ENCODE measurements around the gene SPART.

The SPART gene

DNA sequence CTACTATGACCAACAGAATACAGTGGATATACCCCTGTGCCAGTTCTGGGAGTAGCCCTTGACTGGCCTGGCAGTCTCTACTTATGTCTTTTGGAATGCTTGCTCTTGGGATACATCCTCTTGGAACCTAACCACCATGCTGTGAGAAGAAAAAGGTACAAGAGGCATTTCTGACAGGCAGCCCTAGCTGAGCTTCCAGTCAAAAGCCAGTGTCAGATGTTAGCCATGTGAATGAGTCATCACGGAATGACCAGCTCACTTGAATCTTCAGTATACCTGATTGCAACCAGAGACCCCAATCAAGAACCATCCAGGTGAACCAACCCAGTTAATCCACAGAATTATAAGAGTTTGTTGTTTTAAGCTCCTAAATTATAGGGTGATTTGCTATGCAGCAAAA lies 52.7 kb downstream of the SPART start:
- no peak for DNase-seq (ENCODE audit: low spot score)
- TF ChIP-seq, protein P1, sequence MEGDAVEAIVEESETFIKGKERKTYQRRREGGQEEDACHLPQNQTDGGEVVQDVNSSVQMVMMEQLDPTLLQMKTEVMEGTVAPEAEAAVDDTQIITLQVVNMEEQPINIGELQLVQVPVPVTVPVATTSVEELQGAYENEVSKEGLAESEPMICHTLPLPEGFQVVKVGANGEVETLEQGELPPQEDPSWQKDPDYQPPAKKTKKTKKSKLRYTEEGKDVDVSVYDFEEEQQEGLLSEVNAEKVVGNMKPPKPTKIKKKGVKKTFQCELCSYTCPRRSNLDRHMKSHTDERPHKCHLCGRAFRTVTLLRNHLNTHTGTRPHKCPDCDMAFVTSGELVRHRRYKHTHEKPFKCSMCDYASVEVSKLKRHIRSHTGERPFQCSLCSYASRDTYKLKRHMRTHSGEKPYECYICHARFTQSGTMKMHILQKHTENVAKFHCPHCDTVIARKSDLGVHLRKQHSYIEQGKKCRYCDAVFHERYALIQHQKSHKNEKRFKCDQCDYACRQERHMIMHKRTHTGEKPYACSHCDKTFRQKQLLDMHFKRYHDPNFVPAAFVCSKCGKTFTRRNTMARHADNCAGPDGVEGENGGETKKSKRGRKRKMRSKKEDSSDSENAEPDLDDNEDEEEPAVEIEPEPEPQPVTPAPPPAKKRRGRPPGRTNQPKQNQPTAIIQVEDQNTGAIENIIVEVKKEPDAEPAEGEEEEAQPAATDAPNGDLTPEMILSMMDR (IDR thresholded peaks at IDR 0.05; ENCODE audit: extremely low read depth, missing control alignments), result no peak

DNA sequence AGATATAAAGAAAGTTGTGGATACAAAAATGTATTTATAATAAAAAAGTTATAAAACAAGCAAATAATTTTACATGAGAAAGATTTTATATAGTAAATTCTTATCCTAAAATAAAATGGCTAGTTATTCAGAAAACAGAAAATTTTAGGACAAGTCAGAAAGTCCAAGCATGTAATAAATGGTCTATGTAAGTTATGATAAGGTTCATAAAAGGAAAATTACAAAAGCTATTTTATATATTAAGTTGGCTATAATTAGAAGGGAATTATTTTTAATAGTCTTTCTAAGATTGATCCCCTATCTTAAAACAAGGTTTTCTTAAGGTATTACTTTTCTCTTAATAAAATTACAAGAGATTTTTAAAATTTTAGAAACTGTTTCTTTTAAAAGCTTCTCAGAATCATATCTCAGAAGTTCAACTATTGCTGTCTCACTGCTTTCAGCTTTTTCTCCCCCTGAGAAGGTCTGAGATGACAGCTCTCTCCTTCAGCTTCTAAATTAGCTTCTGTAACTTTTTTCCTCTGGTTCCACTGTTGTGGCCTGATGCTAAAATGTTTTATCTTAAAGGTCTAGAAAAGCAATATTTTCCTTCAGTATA lies 57.3 kb downstream of the SPART start:
- DNase-seq (ENCODE audit: low spot score), result no peak
- TF ChIP-seq, protein P1 (IDR thresholded peaks at IDR 0.05; ENCODE audit: extremely low read depth, missing control alignments), result no peak

- TF ChIP-seq, protein P1 (IDR thresholded peaks at IDR 0.05; ENCODE audit: extremely low read depth, missing control alignments), result no peak
- no peak for DNase-seq (ENCODE audit: low spot score)
Observed at GRCh38 chr13:36286006-36286405, 60.2 kb downstream of the SPART start.

DNA sequence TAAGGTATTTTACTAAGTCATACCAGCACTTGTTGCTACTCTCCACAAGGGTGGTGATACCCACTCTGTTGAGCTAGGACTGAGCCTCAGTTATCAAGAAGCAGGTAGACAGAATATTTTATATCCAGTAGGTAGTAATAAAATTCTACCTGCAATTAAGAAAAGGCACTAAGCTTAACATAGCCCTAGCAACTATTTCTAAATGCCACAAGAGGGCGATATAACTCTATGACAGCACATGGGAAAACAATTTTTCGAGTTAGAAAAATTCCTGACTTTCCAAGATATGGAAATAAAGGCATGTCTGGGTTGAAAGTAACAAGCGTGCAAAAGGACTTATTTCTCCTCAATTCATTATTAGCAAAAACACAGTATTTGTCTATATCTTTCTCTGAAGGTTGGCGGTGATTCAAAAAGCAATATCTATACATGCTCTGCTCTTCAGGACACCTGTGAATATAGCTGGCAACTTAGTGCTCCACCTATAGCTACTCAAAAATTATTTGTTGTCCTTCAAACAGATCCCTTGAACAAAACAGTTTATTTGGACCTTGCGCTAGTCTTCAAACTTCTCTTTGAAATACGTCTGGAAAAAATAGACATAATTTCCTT lies 63.3 kb downstream of the SPART start:
- peak; percentile 15 for DNase-seq (ENCODE audit: low spot score)

GRCh38 chr13:36275190-36276002 lies 70.8 kb downstream of the SPART start:
- no peak for DNase-seq (ENCODE audit: low spot score)
- TF ChIP-seq, protein P1 (IDR thresholded peaks at IDR 0.05; ENCODE audit: extremely low read depth, missing control alignments), result no peak

More for the DNA sequence above, 63.3 kb downstream of the SPART start:
- TF ChIP-seq, protein P1 (IDR thresholded peaks at IDR 0.05; ENCODE audit: extremely low read depth, missing control alignments), result peak; percentile 49

- no peak for DNase-seq (ENCODE audit: low spot score)
- TF ChIP-seq, protein P1 (IDR thresholded peaks at IDR 0.05; ENCODE audit: extremely low read depth, missing control alignments), result no peak
Observed at GRCh38 chr13:36273431-36273830, 72.8 kb downstream of the SPART start.

GRCh38 chr13:36261976-36262375 lies 84.2 kb downstream of the SPART start:
- DNase-seq (ENCODE audit: low spot score), result no peak
- TF ChIP-seq, protein P1 (IDR thresholded peaks at IDR 0.05; ENCODE audit: extremely low read depth, missing control alignments), result no peak
